Thyroid gland (tissue), 4 donors: ENCODE results near the gene TNP1.

Experiments used
- CTCF ChIP-seq, 6 experiments: fragments of 200-600 bp in 3 of 6; fragments of 450-650 bp in 3 of 6; sonication (generic) in 3 of 6; IDR thresholded peaks; one replicate each; pipeline ENCODE4 v1.5.1; 2016 to 2019; ENCODE audit warnings: antibody characterized with exemption in 6 of 6, mild to moderate bottlenecking in 2 of 6, inconsistent platforms in 1 of 6, moderate library complexity in 1 of 6
- POLR2A ChIP-seq, 2 donors: fragments of 450-650 bp; IDR thresholded peaks; one replicate each; pipeline ENCODE4 v1.6.1; 2017; ENCODE audit warnings: antibody characterized with exemption in 2 of 2, mild to moderate bottlenecking in 2 of 2, moderate library complexity in 1 of 2

GRCh38 chr2:216881411-216881810, 21.5 kb upstream of the TNP1 start:
- TF ChIP-seq CTCF (IDR thresholded peaks at IDR 0.05) (no peak), POLR2A (IDR thresholded peaks at IDR 0.05) (no peak)
